Stomach smooth muscle (tissue), 2 donors: Measurements from ENCODE around the gene SH3BP4.

Experiments
- H3K27ac ChIP-seq: one replicate; pipeline ENCODE4 v1.7.0; 2013; ENCODE audit warnings: mild to moderate bottlenecking, low read length, inconsistent platforms
- H3K27me3 ChIP-seq, 2 donors: one replicate each; pipeline ENCODE4 v1.7.0; 2013; ENCODE audit warnings: low read length in 2 of 2; ENCODE audit not compliant: insufficient read depth in 2 of 2, control insufficient read depth in 1 of 2
- H3K36me3 ChIP-seq, 2 donors: one replicate each; pipeline ENCODE4 v1.7.0; 2013; ENCODE audit warnings: low read length in 2 of 2; ENCODE audit not compliant: control insufficient read depth in 2 of 2, insufficient read depth in 2 of 2
- H3K4me1 ChIP-seq: one replicate; pipeline ENCODE4 v1.7.0; 2013; ENCODE audit warnings: low read length; ENCODE audit not compliant: control insufficient read depth, insufficient read depth
- H3K4me3 ChIP-seq, 2 donors: one replicate each; pipeline ENCODE4 v1.7.0; 2013; ENCODE audit warnings: low read length in 2 of 2
- H3K9ac ChIP-seq, 2 donors: one replicate each; pipeline ENCODE4 v1.7.0; 2013; ENCODE audit warnings: low read length in 2 of 2, mild to moderate bottlenecking in 1 of 2
- H3K9me3 ChIP-seq, 2 donors: one replicate each; pipeline ENCODE4 v1.7.0; 2013; ENCODE audit warnings: low read length in 2 of 2; ENCODE audit not compliant: control insufficient read depth in 2 of 2
- donor health status: healthy.
- donor health status: Pancreatic carcinoma.

The SH3BP4 gene

DNA sequence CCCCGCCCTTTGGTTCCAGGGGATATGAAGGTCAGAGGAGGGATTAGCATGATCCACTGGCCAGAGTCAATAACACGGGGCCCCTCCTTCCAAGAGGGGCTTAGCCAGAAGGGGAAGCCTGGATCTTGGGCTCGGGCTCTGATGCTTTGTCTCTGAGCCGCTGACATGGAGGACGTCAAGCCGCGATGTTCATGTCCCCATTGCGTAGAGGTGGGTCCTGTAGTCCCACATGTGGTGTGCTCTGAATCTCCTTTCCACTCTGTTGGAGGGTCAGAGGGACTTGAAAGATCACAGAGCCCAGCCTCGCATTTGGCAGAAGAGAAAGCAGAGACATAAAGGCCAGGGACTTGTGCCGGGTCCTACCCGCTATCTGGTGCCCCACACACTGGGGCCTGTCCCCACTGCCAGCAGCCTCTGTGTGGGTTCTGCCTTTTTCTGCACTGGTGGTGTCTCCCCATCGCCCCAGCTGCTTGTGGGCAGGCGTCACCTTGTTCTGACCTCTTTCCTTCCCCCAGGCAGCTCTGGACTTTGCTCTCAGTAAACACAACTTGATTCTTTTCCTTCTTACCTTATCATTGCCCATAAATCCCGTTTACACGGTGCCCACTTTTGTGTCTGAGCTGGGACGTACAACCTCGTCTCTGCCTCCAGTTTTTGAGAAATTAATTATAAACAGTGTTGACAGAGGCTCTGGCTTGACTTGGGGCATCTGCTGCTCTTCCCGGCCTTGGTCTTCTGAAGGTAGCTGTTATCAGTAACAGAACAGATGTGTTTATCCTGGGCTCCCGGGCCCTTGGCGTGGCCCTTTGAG lies 48.8 kb downstream of the SH3BP4 start:
- Histone ChIP-seq H3K4me1 (peaks cover 25% of the 10 kb centered on the region), H3K27ac (peak overlapping the region; percentile 31), H3K36me3 (peaks cover 0 to 3% of the 10 kb centered on the region in 2 donors), H3K9ac (no peak overlapping the region), H3K27me3 (no peaks in the 10 kb centered on the region), H3K9me3 (no peaks in the 10 kb centered on the region), H3K4me3 (no peak overlapping the region)

DNA sequence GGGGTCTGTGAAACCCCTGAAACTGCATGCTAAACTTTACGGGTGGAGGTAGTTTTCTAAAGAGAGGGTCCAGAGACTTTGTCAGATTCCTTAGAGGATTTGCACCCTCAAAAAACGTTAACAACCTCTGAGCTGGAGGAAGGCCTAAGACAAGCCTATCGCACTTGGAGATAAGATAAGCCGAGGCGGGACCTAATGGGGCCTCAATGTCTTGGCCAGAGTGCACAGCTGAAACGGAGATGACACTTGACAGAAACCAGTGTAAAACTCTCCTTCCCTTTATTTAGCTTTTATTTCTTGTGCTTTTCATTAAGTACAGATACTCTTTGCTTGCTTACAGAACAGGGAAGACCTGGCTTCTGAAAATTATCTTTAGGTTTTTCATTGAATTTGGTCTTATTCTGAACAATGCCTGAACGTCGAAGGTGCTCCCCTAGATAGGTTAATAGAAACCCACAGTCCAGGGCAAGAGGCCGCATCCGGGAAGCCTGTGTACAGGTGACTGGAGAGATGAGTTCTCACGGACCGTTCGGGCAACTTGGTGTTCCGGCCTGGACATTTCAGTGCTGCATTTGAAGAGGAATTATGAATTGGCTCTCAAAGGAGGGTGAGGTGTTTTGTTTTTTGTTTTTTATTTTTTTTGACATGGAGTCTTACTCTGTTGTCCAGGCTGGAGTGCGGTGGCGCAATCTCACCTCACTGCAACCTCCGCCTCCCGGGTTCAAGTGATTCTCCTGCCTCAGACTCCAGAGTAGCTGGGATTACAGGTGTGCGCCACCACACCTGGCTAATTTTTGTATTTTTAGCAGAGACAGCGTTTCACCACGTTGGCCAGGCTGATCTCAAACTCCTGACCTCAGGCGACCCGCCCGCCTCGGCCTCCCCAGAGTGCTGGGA lies 49.7 kb downstream of the SH3BP4 start:
- Histone ChIP-seq H3K9me3 (no peaks in the 10 kb centered on the region), H3K4me1 (peaks cover 21% of the 10 kb centered on the region), H3K27ac (peak overlapping the region; percentile 31), H3K36me3 (peaks cover 0 to 3% of the 10 kb centered on the region in 2 donors), H3K9ac (no peak overlapping the region), H3K27me3 (no peaks in the 10 kb centered on the region), H3K4me3 (no peak overlapping the region)

DNA sequence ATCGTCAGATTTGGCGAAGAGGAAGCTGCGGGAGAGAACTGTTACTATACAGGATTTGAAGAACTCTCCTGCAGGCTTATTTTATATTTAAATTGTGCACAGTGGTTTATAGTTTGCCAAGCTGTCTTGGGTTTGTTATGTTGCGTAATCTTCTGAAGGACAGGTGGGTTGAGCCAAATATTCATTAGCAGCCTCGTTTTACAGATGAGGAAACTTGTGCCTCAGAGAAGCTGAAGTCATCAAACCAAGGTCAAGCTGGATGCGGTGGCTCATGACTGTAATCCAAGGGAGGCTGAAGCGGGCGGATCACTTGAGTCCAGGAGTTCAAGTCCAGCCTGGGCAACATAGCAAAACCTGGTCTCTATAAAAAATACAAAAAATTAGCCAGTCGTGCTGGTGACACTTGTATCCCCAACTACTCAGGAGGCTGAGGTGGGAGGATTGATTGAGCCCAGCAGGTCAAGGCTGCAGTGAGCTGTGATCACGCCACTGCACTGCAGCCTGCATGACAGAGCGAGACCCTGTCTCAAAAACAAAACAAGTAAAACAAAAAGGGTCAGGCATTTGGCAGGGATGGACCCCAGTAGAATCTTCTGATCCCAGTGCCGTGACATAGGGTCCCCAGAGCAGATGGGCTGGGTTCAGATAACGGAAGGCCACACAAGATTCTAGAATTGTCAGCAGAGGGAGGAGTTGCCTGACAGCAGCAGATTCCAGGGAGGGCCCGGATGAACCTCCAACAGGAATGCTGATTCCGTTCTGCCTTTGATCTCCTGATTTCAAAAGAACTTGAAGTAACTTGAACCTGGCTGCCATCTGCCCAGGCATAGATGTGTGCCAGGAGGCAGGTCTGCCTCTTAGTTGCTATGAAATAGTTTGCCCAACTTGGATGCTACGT lies 50.6 kb downstream of the SH3BP4 start:
- peaks cover 21% of the 10 kb centered on the region for H3K4me1 ChIP-seq
- no peaks in the 10 kb centered on the region for H3K9me3 ChIP-seq
- no peaks in the 10 kb centered on the region for H3K27me3 ChIP-seq
- no peak overlapping the region for H3K4me3 ChIP-seq
- peaks cover 0 to 3% of the 10 kb centered on the region in 2 donors for H3K36me3 ChIP-seq
- no peak overlapping the region for H3K27ac ChIP-seq
- no peak overlapping the region for H3K9ac ChIP-seq

DNA sequence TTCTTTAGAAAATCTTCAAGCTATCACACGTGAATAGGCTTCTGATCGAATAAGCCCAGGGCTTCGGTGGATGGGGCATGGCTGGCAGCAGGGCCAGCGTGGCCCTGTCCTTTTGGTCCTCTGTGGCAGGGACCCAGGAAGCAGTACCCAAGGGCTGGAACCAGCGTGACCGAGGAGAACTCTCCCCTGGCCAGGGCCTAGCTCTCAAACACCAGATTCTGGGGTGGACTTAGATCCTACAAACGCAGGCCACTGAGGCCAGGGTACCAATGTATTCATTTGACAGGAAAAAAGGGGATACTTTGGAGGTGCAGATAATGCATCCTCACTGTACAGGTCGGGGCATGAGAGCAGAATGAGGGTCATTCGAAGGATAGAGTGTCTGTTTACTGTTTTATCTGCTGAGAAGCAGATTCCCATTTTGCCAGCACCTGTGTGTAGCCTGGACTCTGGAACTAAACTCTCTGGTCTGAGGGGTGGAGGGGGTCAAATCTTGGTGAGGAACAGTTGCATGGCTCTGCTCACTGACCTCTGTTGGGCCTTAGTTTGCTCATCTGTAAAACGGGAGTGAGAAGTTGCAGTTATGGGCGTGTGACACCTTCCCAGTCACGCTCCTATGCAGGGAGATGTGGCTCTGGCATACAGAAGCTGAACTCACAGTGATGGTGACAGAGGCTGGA lies 51.4 kb downstream of the SH3BP4 start:
- H3K27me3 ChIP-seq = no peaks in the 10 kb centered on the region
- no peak overlapping the region for H3K9ac ChIP-seq
- peaks cover 24% of the 10 kb centered on the region for H3K4me1 ChIP-seq
- peaks cover 0 to 1% of the 10 kb centered on the region in 2 donors for H3K36me3 ChIP-seq
- no peak overlapping the region for H3K27ac ChIP-seq
- no peaks in the 10 kb centered on the region for H3K9me3 ChIP-seq
- no peak overlapping the region for H3K4me3 ChIP-seq

DNA sequence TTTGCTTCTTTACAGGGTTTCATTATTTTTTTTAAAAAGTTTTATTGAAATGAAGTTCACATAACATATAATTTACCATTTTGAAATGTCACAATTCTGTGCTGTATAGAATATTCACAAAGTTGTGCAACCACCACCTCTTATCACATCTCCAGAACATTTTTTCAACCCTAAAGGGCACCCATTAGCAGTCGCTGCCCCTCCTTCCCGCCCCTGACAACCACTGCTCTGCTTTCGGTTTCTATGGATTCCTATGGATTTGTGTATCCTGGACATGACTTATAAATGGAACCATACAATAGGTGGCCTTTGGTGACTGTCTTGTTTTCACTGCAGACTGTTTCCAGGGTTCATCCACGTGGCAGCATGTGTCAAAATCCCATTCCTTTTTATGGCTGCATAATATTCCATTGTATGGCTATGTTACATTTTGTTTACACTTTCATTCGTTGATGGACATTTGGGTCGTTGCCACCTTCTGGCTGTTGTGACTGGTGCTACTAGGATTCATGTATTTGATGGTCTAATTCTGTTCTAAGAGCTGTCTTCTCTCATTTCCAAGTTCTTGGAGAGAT lies 52.6 kb downstream of the SH3BP4 start:
- no peak overlapping the region for H3K9ac ChIP-seq
- no peaks in the 10 kb centered on the region for H3K27me3 ChIP-seq
- H3K4me1 ChIP-seq = peaks cover 24% of the 10 kb centered on the region
- H3K9me3 ChIP-seq = no peaks in the 10 kb centered on the region
- H3K36me3 ChIP-seq = no peaks in the 10 kb centered on the region
- no peak overlapping the region for H3K27ac ChIP-seq
- H3K4me3 ChIP-seq = no peak overlapping the region

DNA sequence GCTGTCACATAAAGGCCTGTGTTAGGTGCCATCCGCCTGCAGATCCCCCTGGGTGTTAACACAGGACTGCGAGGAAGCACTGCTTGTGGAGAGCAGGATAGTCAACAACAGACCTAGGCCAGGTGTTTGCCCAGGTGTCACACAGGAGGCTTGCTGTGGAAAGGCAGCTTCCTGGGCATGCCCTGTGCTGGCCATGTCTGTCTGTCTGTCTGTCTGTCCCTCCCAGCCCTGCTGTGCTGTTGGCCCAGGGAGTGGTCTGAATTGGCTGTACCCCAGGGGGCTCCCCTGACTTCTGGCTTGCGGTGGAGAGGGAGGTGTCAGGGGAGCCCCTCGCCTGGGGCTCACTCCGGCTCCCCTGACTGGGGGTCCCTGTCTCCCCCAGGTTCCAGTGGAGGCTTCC lies 53.2 kb downstream of the SH3BP4 start:
- no peaks in the 10 kb centered on the region for H3K27me3 ChIP-seq
- no peak overlapping the region for H3K9ac ChIP-seq
- no peak overlapping the region for H3K27ac ChIP-seq
- no peaks in the 10 kb centered on the region for H3K9me3 ChIP-seq
- H3K4me3 ChIP-seq = no peak overlapping the region
- peaks cover 24% of the 10 kb centered on the region for H3K4me1 ChIP-seq
- no peaks in the 10 kb centered on the region for H3K36me3 ChIP-seq

DNA sequence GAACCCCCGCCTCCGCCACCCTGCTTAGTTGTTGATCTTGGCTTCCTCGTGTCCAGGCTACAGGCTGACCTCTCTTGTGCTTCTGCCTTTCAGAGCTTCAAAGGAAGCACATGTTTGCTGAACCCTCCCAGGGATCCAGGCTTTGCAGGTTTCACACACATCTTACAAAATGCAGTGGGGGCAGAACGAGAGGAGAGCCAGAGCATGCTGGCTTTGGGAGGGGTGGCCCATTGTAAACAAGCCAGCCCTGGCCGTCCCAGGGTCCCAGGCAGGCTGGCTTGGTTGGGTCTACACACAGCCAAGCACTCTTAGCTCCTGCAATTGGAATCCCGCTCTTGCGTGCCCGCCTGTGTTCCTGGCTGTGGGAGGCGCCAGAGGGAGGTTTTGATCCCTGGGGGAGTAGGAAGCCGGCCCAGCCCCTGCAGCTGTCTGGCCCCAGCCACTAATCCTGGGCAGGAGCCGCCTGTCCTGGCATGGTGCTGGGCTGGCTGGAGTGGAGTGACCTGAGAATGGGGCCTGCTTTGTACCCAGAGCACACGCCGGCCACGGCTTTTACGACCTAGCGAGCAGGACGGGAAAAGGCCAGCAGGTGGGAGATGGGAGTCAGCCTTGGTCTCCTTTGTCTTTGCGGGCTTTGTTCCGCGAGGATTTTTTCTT lies 53.9 kb downstream of the SH3BP4 start:
- no peak overlapping the region for H3K4me3 ChIP-seq
- H3K9ac ChIP-seq = no peak overlapping the region
- H3K27ac ChIP-seq = no peak overlapping the region
- H3K4me1 ChIP-seq = peaks cover 19% of the 10 kb centered on the region
- H3K9me3 ChIP-seq = no peaks in the 10 kb centered on the region
- H3K36me3 ChIP-seq = no peaks in the 10 kb centered on the region
- H3K27me3 ChIP-seq = no peaks in the 10 kb centered on the region

DNA sequence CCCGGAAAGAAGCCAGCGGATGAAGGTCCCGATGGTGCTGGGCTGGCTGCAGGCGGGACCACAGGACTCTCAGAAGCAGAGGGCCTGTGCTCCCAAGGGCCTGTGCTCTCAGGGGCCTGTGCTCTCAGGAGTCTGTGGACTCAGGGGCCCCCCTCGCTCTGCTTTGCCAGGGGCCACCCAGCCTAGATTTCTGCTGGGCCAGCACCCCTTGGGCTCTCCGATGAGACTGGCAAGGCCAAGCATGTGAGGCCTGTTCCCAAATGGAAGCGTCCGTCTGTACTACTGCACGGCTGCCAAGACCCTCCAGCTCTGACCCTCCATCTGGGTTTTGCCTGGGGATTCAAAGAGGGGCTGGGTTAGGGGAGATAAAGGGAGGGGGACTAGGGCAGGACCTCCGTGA lies 54.6 kb downstream of the SH3BP4 start:
- H3K27me3 ChIP-seq = no peaks in the 10 kb centered on the region
- no peak overlapping the region for H3K4me3 ChIP-seq
- H3K27ac ChIP-seq = no peak overlapping the region
- H3K4me1 ChIP-seq = peaks cover 11% of the 10 kb centered on the region
- no peaks in the 10 kb centered on the region for H3K36me3 ChIP-seq
- H3K9me3 ChIP-seq = no peaks in the 10 kb centered on the region
- H3K9ac ChIP-seq = no peak overlapping the region

DNA sequence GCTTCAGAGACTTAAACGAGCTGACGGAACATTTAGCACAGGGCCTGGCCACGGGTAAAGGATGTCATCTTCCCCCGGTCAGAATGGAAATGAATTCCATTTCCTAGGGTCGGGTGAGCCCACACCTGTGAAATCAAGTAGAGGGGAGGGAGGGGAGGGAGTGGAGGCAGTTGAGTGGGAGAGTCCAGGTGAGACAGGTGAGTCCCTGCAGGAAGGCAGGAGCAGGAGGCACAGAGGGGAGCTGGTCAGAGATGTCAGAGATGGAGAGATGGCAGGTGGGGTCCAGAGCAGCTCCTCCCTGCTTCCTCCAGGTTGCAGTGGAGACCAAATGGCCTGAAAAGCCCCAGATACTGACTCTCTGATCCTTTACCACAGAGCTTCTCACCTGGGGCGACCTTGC lies 55.2 kb downstream of the SH3BP4 start:
- Histone ChIP-seq H3K27ac (no peak overlapping the region), H3K27me3 (no peaks in the 10 kb centered on the region), H3K9ac (no peak overlapping the region), H3K4me1 (peaks cover 11% of the 10 kb centered on the region), H3K4me3 (no peak overlapping the region), H3K9me3 (no peaks in the 10 kb centered on the region), H3K36me3 (no peaks in the 10 kb centered on the region)
